Measurements from ENCODE around the gene DNAJC17. TPM values are rescaled to one million over a fixed set of nuclear protein-coding genes. Genes with fewer than 3 reads are reported as not detected.

Gene DNAJC17
- total RNA-seq, 1 experiment from 2014 or later = 14.8 TPM

DNA sequence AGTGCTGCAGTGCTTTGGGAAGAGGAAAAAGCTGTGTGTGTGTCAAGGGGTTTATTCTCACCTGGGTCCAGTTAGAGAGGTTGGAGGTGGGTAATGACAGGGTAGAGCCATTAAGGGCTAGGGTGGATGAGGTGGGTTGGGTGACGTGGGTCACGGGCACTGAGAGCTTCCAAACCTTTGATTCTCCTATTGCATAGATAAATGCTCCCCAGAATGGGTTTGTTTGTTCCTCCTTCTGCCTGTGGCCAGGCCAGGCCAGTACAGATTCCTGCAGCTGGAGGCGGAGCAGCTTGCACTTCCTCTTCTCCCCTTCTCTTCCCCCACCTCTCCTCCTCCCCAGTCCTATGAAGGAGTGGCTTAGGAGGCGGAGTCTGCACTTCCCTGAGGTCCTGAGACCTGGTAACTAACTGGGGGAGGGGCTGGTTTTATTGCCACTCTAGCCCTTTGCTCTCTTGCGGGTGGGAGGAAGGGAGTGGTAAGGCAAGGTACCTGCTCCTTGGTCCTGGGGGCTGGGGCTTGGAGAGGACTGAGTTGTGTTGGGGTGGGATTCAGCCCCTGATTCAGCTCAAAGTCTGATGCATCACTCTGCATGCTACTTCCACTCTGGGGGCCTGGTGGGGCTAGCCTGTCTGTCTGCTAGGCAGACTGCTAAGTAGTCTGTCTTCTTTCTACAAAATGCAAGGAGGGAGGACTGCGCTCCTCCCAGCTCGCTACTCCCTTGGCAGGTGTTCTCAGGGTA lies 40.1 kb upstream of the DNAJC17 start:
- peak; percentile 82 for DNase-seq
- no peaks in the 10 kb centered on the region for H3K9me3 ChIP-seq (ENCODE audit: low read length)
- H4K20me1 ChIP-seq (ENCODE audit: insufficient read depth, low read depth, low read length) = no peaks in the 10 kb centered on the region
- peak overlapping the region; percentile 24 for H3K4me2 ChIP-seq (ENCODE audit: low read depth, low read length, poor library complexity, severe bottlenecking)
- no peaks in the 10 kb centered on the region for H3K9me2 ChIP-seq (replicated peaks; ENCODE audit: insufficient read depth, low read length)
- peak overlapping the region; percentile 29; the same call in 1 of the 2 replicates for H3K9ac ChIP-seq (ENCODE audit: low read length)
- no peaks in the 10 kb centered on the region for H3K36me3 ChIP-seq (ENCODE audit: insufficient read depth, low read length)
- H2AFZ ChIP-seq (ENCODE audit: low read length) = peak overlapping the region; percentile 31; the same call in 1 of the 2 replicates
- no peak overlapping the region for H3K4me3 ChIP-seq (ENCODE audit: low read length)
- H3K79me2 ChIP-seq (ENCODE audit: low read length) = no peaks in the 10 kb centered on the region
- H3K4me1 ChIP-seq (ENCODE audit: low read length) = peaks cover 27% of the 10 kb centered on the region
- no peak overlapping the region for H3K27ac ChIP-seq (ENCODE audit: low read length)
- H3K27me3 ChIP-seq (ENCODE audit: low read length) = no peaks in the 10 kb centered on the region

DNA sequence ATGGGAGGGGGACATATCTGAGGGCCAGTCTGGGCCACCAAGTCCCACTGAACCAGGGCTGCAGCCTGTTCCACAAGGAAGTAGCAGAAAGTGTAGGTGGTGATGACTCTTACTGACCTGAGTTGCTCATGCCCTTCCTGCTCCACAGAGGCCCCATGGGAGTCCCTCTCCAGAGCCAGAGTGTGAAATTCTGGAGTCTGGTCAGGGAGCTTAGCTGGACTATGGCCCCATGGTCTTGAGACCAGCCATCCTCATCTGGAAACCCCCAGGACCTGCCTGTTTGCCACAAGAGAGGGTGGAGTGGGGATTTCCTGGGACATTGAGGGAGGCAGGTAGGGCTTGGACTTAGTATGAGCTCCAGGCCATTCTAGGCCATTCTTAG lies 39.6 kb upstream of the DNAJC17 start:
- Histone ChIP-seq H3K9me3 (ENCODE audit: low read length) (no peaks in the 10 kb centered on the region), H2AFZ (ENCODE audit: low read length) (peak overlapping the region; percentile 31; the same call in 1 of the 2 replicates), H3K27me3 (ENCODE audit: low read length) (no peaks in the 10 kb centered on the region), H3K9me2 (replicated peaks; ENCODE audit: insufficient read depth, low read length) (no peaks in the 10 kb centered on the region), H3K4me1 (ENCODE audit: low read length) (peaks cover 27% of the 10 kb centered on the region), H3K4me2 (ENCODE audit: low read depth, low read length, poor library complexity, severe bottlenecking) (peak overlapping the region; percentile 24), H3K27ac (ENCODE audit: low read length) (no peak overlapping the region), H3K4me3 (ENCODE audit: low read length) (no peak overlapping the region), H3K36me3 (ENCODE audit: insufficient read depth, low read length) (no peaks in the 10 kb centered on the region), H3K79me2 (ENCODE audit: low read length) (no peaks in the 10 kb centered on the region), H4K20me1 (ENCODE audit: insufficient read depth, low read depth, low read length) (no peaks in the 10 kb centered on the region), H3K9ac (ENCODE audit: low read length) (peak overlapping the region; percentile 29; the same call in 1 of the 2 replicates)
- DNase-seq = no peak

DNA sequence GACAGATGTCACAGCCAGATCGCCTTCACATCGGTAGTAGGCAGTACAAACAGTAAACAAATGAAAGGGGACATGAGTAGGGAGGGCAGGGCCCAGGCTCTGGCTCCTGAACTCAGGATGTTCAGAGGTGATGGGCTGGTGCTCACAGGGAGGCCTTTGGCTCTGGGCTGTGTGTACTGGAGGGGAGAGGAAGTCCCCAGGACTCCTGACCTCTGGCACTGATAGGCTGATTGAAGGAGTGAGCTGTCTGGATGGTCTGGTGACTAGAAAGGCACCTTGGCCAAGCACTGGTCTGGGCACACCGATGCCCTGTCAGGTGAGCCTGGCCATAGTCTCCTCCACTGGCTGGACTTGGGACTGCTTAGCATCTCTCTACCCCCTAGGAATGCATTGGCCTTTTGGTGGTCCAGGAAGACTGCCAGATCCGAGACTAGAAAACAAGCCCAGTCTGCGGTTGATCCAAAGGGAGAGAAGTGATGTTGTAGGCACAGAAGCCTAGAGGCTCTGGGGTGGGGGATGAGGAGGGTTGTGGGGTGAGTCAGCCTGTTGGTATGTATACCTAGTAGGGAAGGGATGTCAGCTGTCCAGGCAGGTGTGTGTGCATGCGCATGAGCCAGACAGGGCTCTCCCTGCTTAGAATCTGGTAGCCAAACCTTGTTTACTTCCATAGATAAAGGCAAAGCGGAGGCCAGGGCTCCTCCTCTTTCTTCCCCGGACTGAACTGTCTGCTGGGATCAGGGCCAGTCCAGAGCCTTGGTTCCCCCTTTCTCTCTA lies 38.4 kb upstream of the DNAJC17 start:
- no peaks in the 10 kb centered on the region for H3K79me2 ChIP-seq (ENCODE audit: low read length)
- no peak overlapping the region for H3K9ac ChIP-seq (ENCODE audit: low read length)
- H3K36me3 ChIP-seq (ENCODE audit: insufficient read depth, low read length) = no peaks in the 10 kb centered on the region
- H3K27me3 ChIP-seq (ENCODE audit: low read length) = no peaks in the 10 kb centered on the region
- no peaks in the 10 kb centered on the region for H3K9me3 ChIP-seq (ENCODE audit: low read length)
- H3K27ac ChIP-seq (ENCODE audit: low read length) = no peak overlapping the region
- peaks cover 27% of the 10 kb centered on the region for H3K4me1 ChIP-seq (ENCODE audit: low read length)
- no peak for DNase-seq
- H3K4me3 ChIP-seq (ENCODE audit: low read length) = no peak overlapping the region
- H4K20me1 ChIP-seq (ENCODE audit: insufficient read depth, low read depth, low read length) = no peaks in the 10 kb centered on the region
- no peak overlapping the region for H3K4me2 ChIP-seq (ENCODE audit: low read depth, low read length, poor library complexity, severe bottlenecking)
- H2AFZ ChIP-seq (ENCODE audit: low read length) = no peak overlapping the region
- no peaks in the 10 kb centered on the region for H3K9me2 ChIP-seq (replicated peaks; ENCODE audit: insufficient read depth, low read length)

DNA sequence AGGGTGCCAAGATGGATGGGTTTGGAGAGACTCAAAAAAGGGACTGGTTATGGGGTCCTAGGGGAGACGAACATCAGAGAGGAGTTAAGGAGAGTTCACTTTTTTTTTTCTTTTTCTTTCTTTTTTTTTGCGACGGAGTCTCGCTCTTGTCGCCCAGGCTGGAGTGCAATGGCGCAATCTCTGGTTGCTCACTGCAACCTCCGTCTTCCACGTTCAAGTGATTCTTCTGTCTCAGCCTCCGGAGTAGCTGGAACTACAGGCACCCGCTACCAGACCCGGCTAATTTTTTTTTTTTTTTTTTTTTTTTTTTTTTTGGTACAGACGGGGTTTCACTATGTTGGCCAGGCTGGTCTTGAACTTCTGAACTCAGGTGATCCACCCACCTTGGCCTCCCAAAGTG lies 37.8 kb upstream of the DNAJC17 start:
- no peaks in the 10 kb centered on the region for H3K36me3 ChIP-seq (ENCODE audit: insufficient read depth, low read length)
- H2AFZ ChIP-seq (ENCODE audit: low read length) = no peak overlapping the region
- H3K4me3 ChIP-seq (ENCODE audit: low read length) = no peak overlapping the region
- H3K79me2 ChIP-seq (ENCODE audit: low read length) = no peaks in the 10 kb centered on the region
- no peaks in the 10 kb centered on the region for H3K27me3 ChIP-seq (ENCODE audit: low read length)
- no peak for DNase-seq
- no peaks in the 10 kb centered on the region for H3K9me2 ChIP-seq (replicated peaks; ENCODE audit: insufficient read depth, low read length)
- no peak overlapping the region for H3K9ac ChIP-seq (ENCODE audit: low read length)
- peaks cover 27% of the 10 kb centered on the region for H3K4me1 ChIP-seq (ENCODE audit: low read length)
- H3K4me2 ChIP-seq (ENCODE audit: low read depth, low read length, poor library complexity, severe bottlenecking) = no peak overlapping the region
- no peak overlapping the region for H3K27ac ChIP-seq (ENCODE audit: low read length)
- no peaks in the 10 kb centered on the region for H4K20me1 ChIP-seq (ENCODE audit: insufficient read depth, low read depth, low read length)
- no peaks in the 10 kb centered on the region for H3K9me3 ChIP-seq (ENCODE audit: low read length)

DNA sequence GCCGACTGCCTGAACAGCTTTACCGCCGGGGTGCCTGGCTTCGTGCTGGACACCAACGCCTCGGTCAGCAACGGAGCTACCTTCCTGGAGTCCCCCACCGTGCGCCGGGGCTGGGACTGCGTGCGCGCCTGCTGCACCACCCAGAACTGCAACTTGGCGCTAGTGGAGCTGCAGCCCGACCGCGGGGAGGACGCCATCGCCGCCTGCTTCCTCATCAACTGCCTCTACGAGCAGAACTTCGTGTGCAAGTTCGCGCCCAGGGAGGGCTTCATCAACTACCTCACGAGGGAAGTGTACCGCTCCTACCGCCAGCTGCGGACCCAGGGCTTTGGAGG lies 37.4 kb upstream of the DNAJC17 start:
- no peaks in the 10 kb centered on the region for H3K36me3 ChIP-seq (ENCODE audit: insufficient read depth, low read length)
- peak overlapping the region; percentile 58; the same call in 1 of the 2 replicates for H3K4me3 ChIP-seq (ENCODE audit: low read length)
- DNase-seq = no peak
- H3K79me2 ChIP-seq (ENCODE audit: low read length) = no peaks in the 10 kb centered on the region
- H3K9ac ChIP-seq (ENCODE audit: low read length) = no peak overlapping the region
- no peaks in the 10 kb centered on the region for H3K27me3 ChIP-seq (ENCODE audit: low read length)
- H4K20me1 ChIP-seq (ENCODE audit: insufficient read depth, low read depth, low read length) = no peaks in the 10 kb centered on the region
- H2AFZ ChIP-seq (ENCODE audit: low read length) = peak overlapping the region; percentile 54; the same call in 1 of the 2 replicates
- H3K27ac ChIP-seq (ENCODE audit: low read length) = no peak overlapping the region
- no peaks in the 10 kb centered on the region for H3K9me2 ChIP-seq (replicated peaks; ENCODE audit: insufficient read depth, low read length)
- peaks cover 27% of the 10 kb centered on the region for H3K4me1 ChIP-seq (ENCODE audit: low read length)
- H3K9me3 ChIP-seq (ENCODE audit: low read length) = no peaks in the 10 kb centered on the region
- peak overlapping the region; percentile 64 for H3K4me2 ChIP-seq (ENCODE audit: low read depth, low read length, poor library complexity, severe bottlenecking)

DNA sequence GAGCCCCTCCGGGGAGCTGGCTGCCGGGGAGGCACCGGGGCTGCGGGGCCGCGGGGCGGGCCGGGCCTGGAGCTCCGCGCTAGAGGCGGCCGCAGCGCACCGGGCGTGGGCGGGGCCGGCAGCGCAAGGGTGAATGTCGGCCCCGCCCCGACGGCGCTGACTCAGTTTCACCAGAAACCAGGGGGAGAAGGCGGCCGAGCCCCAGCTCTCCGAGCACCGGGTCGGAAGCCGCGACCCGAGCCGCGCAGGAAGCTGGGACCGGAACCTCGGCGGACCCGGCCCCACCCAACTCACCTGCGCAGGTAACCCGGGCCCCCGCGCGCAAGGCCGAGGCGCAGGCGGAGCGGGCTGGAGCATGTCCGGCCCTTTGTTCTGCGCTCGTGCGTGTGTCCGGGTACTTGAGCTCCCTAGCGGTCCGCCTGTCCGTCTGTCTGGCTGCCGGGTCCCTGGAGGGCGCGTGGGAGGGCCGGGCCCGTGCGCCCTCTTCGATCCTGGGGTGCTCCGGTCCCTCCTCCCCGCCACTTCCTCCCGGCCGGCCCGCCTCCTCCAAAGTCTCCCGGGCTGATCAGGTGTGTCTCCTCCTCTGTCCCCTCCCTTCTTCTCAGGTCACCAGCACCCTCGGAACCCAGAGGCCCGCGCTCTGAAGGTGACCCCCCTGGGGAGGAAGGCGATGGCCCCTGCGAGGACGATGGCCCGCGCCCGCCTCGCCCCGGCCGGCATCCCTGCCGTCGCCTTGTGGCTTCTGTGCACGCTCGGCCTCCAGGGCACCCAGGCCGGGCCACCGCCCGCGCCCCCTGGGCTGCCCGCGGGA lies 36.8 kb upstream of the DNAJC17 start, which contains the start of gene SPINT1:
SPINT1 (plus strand) TSS at position 164 of the 811 bp plus-strand sequence; CDS start at position 671, 507 bp downstream.
- Histone ChIP-seq H3K9me3 (ENCODE audit: low read length) (no peaks in the 10 kb centered on the region), H3K27me3 (ENCODE audit: low read length) (no peaks in the 10 kb centered on the region), H3K79me2 (ENCODE audit: low read length) (no peaks in the 10 kb centered on the region), H2AFZ (ENCODE audit: low read length) (peak within 1 kb of the TSS; percentile 54; the same call in 1 of the 2 replicates), H3K4me3 (ENCODE audit: low read length) (peak within 1 kb of the TSS; percentile 58), H3K4me1 (ENCODE audit: low read length) (peaks cover 27% of the 10 kb centered on the region), H3K27ac (ENCODE audit: low read length) (no peak within 1 kb of the TSS), H3K36me3 (ENCODE audit: insufficient read depth, low read length) (no peaks in the 10 kb centered on the region), H3K9me2 (replicated peaks; ENCODE audit: insufficient read depth, low read length) (no peaks in the 10 kb centered on the region), H3K9ac (ENCODE audit: low read length) (peak within 1 kb of the TSS; percentile 29; the same call in 1 of the 2 replicates), H3K4me2 (ENCODE audit: low read depth, low read length, poor library complexity, severe bottlenecking) (peak within 1 kb of the TSS; percentile 64), H4K20me1 (ENCODE audit: insufficient read depth, low read depth, low read length) (no peaks in the 10 kb centered on the region)
- DNase-seq = no peak

DNA sequence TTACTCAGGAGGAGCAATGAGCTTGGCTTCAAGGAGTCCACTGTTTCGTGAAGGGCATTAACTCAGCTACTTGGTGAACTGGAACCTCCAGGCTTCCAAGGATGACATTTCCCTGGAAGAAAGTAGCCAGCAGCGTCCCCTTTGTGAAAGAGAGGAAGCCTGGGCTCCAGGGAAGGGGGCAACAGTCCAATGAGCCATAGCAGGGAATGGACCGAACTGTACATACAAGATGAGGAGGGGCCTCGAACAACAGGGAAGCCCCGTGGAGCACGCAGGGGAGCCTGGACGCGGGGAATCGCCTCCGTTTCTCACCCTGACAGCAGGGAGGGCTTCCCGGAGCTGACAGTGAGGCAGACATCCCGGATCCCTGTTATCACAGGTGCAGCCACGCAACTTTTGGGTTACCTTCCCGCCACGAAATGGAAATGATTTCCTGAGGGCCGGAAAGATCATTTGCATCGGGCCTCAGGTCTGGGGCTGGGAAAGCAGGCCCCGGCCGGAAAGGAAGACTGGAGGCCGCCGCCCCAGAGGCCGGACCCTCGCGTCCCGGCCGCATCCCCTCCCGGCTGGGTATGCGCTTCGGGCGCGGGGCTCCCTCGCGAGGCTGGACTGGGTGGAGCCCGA lies 36.1 kb upstream of the DNAJC17 start:
- DNase-seq = no peak
- peak overlapping the region; percentile 64 for H3K4me2 ChIP-seq (ENCODE audit: low read depth, low read length, poor library complexity, severe bottlenecking)
- H3K79me2 ChIP-seq (ENCODE audit: low read length) = no peaks in the 10 kb centered on the region
- no peaks in the 10 kb centered on the region for H3K9me2 ChIP-seq (replicated peaks; ENCODE audit: insufficient read depth, low read length)
- H3K9ac ChIP-seq (ENCODE audit: low read length) = peak overlapping the region; percentile 29; the same call in 1 of the 2 replicates
- H3K4me1 ChIP-seq (ENCODE audit: low read length) = peaks cover 27% of the 10 kb centered on the region
- H3K9me3 ChIP-seq (ENCODE audit: low read length) = no peaks in the 10 kb centered on the region
- no peak overlapping the region for H2AFZ ChIP-seq (ENCODE audit: low read length)
- no peaks in the 10 kb centered on the region for H3K36me3 ChIP-seq (ENCODE audit: insufficient read depth, low read length)
- H4K20me1 ChIP-seq (ENCODE audit: insufficient read depth, low read depth, low read length) = no peaks in the 10 kb centered on the region
- H3K4me3 ChIP-seq (ENCODE audit: low read length) = peak overlapping the region; percentile 58; the same call in 1 of the 2 replicates
- H3K27me3 ChIP-seq (ENCODE audit: low read length) = no peaks in the 10 kb centered on the region
- H3K27ac ChIP-seq (ENCODE audit: low read length) = no peak overlapping the region

Data from Karpas-422 (cell line).